Neutrophil (primary cell): ENCODE measurements around the gene OVOL2.

Source experiments
- H3K27ac ChIP-seq: fragments of 200-600 bp; sonication (generic); 2 replicates; pipeline ENCODE4 v1.5.1; 2016; ENCODE audit warnings: mild to moderate bottlenecking, moderate library complexity
- H3K27me3 ChIP-seq: fragments of 200-600 bp; sonication (generic); 2 replicates; pipeline ENCODE4 v1.6.0; 2016; ENCODE audit warnings: mild to moderate bottlenecking
- H3K36me3 ChIP-seq: fragments of 200-600 bp; sonication (generic); 2 replicates; pipeline ENCODE4 v1.5.1; 2017
- H3K4me1 ChIP-seq, 2 experiments: fragments of 200-600 bp in 1 of 2; sonication (generic) in 1 of 2; 1 replicate in 1 of 2; 2 replicates in 1 of 2; pipeline versions ENCODE4 v1.5.1 to v1.6.1; 2013 to 2016; ENCODE audit warnings: low read depth in 1 of 2, low read length in 1 of 2, mild to moderate bottlenecking in 1 of 2, moderate library complexity in 1 of 2; ENCODE audit not compliant: control insufficient read depth in 1 of 2, insufficient read depth in 1 of 2
- H3K4me3 ChIP-seq, 2 experiments: fragments of 200-600 bp in 1 of 2; sonication (generic) in 1 of 2; 1 replicate in 1 of 2; 2 replicates in 1 of 2; pipeline ENCODE4 v1.5.1; 2013 to 2016; ENCODE audit warnings: low read depth in 1 of 2, low read length in 1 of 2, mild to moderate bottlenecking in 1 of 2, moderate library complexity in 1 of 2
- H3K9me3 ChIP-seq: fragments of 200-600 bp; sonication (generic); 2 replicates; pipeline ENCODE4 v1.5.1; 2016
- CTCF ChIP-seq: fragments of 200-600 bp; sonication (generic); IDR thresholded peaks from 2 replicates; pipeline ENCODE4 v1.5.1; 2016; ENCODE audit warnings: antibody characterized with exemption

Gene OVOL2

GRCh38 chr20:18009116-18009515 is 48.6 kb downstream of the OVOL2 start:
- H3K27me3 ChIP-seq: no peaks in the 10 kb centered on the region
- H3K36me3 ChIP-seq: no peaks in the 10 kb centered on the region
- no peaks in the 10 kb centered on the region for H3K9me3 ChIP-seq
- H3K27ac ChIP-seq: no peak overlapping the region
- H3K4me3 ChIP-seq: no peak overlapping the region
- H3K4me1 ChIP-seq: no peaks in the 10 kb centered on the region
- TF ChIP-seq CTCF: no peak

GRCh38 chr20:18007534-18008292 is 50.0 kb downstream of the OVOL2 start:
- no peak overlapping the region for H3K27ac ChIP-seq
- H3K9me3 ChIP-seq: no peaks in the 10 kb centered on the region
- no peaks in the 10 kb centered on the region for H3K4me1 ChIP-seq
- H3K36me3 ChIP-seq: no peaks in the 10 kb centered on the region
- no peak for TF ChIP-seq CTCF
- H3K4me3 ChIP-seq: no peak overlapping the region
- no peaks in the 10 kb centered on the region for H3K27me3 ChIP-seq

- Histone ChIP-seq H3K36me3 (no peaks in the 10 kb centered on the region), H3K9me3 (no peaks in the 10 kb centered on the region), H3K4me3 (no peak overlapping the region), H3K27me3 (no peaks in the 10 kb centered on the region), H3K27ac (no peak overlapping the region), H3K4me1 (no peaks in the 10 kb centered on the region)
- TF ChIP-seq CTCF: no peak
These were observed 51.0 kb downstream of the OVOL2 start for GRCh38 chr20:18006684-18007083.

- Histone ChIP-seq H3K9me3 (no peaks in the 10 kb centered on the region), H3K36me3 (no peaks in the 10 kb centered on the region), H3K4me3 (no peak overlapping the region), H3K27ac (no peak overlapping the region), H3K27me3 (no peaks in the 10 kb centered on the region), H3K4me1 (no peaks in the 10 kb centered on the region)
- TF ChIP-seq CTCF: no peak
These were observed 51.7 kb downstream of the OVOL2 start for GRCh38 chr20:18005990-18006364.

GRCh38 chr20:18005170-18005989 is 52.3 kb downstream of the OVOL2 start:
- no peaks in the 10 kb centered on the region for H3K4me1 ChIP-seq

More at GRCh38 chr20:18005170-18005989, 52.3 kb downstream of the OVOL2 start:
- no peak overlapping the region for H3K4me3 ChIP-seq
- no peak for TF ChIP-seq CTCF
- H3K36me3 ChIP-seq: no peaks in the 10 kb centered on the region
- no peaks in the 10 kb centered on the region for H3K9me3 ChIP-seq
- H3K27me3 ChIP-seq: no peaks in the 10 kb centered on the region
- H3K27ac ChIP-seq: no peak overlapping the region
